Cerebellar cortex (tissue), 1 donor: ENCODE data around the gene FGF8.

ENCODE experiments used
- DNase-seq: peaks from one replicate; pipeline ENCODE4 v3.0.0-alpha.2; 2015; ENCODE audit warnings: low spot score

FGF8 gene

GRCh38 chr10:101781984-101782810 lies 6.3 kb upstream of the FGF8 start:
- DNase-seq = peak; percentile 29

- no peak for DNase-seq
Observed at GRCh38 chr10:101781655-101781983, 5.7 kb upstream of the FGF8 start.

- peak; percentile 77 for DNase-seq
Observed at GRCh38 chr10:101780818-101781654, 5.1 kb upstream of the FGF8 start.

GRCh38 chr10:101780187-101780817 lies 4.4 kb upstream of the FGF8 start:
- DNase-seq = no peak

- DNase-seq = peak; percentile 41
Observed at GRCh38 chr10:101779544-101780186, 3.8 kb upstream of the FGF8 start.

GRCh38 chr10:101778781-101779543 lies 3.0 kb upstream of the FGF8 start:
- DNase-seq = no peak

- no peak for DNase-seq
Observed at GRCh38 chr10:101778151-101778780, 2.4 kb upstream of the FGF8 start.

GRCh38 chr10:101777619-101778145 lies 1.8 kb upstream of the FGF8 start:
- no peak for DNase-seq

GRCh38 chr10:101776161-101776817 lies 375 bp upstream of the FGF8 start:
- DNase-seq = no peak

GRCh38 chr10:101774589-101775272 lies 1.2 kb downstream of the FGF8 start:
- DNase-seq = no peak

- DNase-seq = no peak
Observed at GRCh38 chr10:101773923-101774588, 1.9 kb downstream of the FGF8 start.

- no peak for DNase-seq
Observed at GRCh38 chr10:101772895-101773761, 2.8 kb downstream of the FGF8 start.

GRCh38 chr10:101772017-101772894 lies 3.7 kb downstream of the FGF8 start:
- no peak for DNase-seq

- DNase-seq = no peak
Observed at GRCh38 chr10:101771380-101771779, 4.5 kb downstream of the FGF8 start.

GRCh38 chr10:101770331-101771215 lies 5.3 kb downstream of the FGF8 start:
- DNase-seq = no peak
